Ovary (tissue), 3 donors: ENCODE measurements around the gene AMPD2.

Experiments
- EP300 ChIP-seq: sonication (generic); formaldehyde crosslinking; IDR thresholded peaks from one replicate; pipeline ENCODE4 v1.6.1; 2017; ENCODE audit warnings: antibody characterized with exemption
- POLR2A ChIP-seq: fragments of 450-650 bp; IDR thresholded peaks from one replicate; pipeline ENCODE4 v1.6.1; 2017; ENCODE audit warnings: antibody characterized with exemption, mild to moderate bottlenecking, moderate library complexity
- TF ChIP-seq, protein P1 (sequence below), 3 donors: fragments of 450-650 bp in 2 of 3; fragments of 200-600 bp in 1 of 3; IDR thresholded peaks; one replicate each; pipeline versions ENCODE4 v1.5.1 to v1.8.0; 2016 to 2022; ENCODE audit warnings: antibody characterized with exemption in 3 of 3, mild to moderate bottlenecking in 1 of 3
- donor health status: DM: no; HTN: no; CAD: no.

GRCh38 chr1:109639841-109640184 lies 20.2 kb downstream of the AMPD2 start:
- TF ChIP-seq, protein P1, sequence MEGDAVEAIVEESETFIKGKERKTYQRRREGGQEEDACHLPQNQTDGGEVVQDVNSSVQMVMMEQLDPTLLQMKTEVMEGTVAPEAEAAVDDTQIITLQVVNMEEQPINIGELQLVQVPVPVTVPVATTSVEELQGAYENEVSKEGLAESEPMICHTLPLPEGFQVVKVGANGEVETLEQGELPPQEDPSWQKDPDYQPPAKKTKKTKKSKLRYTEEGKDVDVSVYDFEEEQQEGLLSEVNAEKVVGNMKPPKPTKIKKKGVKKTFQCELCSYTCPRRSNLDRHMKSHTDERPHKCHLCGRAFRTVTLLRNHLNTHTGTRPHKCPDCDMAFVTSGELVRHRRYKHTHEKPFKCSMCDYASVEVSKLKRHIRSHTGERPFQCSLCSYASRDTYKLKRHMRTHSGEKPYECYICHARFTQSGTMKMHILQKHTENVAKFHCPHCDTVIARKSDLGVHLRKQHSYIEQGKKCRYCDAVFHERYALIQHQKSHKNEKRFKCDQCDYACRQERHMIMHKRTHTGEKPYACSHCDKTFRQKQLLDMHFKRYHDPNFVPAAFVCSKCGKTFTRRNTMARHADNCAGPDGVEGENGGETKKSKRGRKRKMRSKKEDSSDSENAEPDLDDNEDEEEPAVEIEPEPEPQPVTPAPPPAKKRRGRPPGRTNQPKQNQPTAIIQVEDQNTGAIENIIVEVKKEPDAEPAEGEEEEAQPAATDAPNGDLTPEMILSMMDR (IDR thresholded peaks at IDR 0.05): no peak
- no peak for TF ChIP-seq EP300
- no peak for TF ChIP-seq POLR2A
